Measurements from ENCODE around the gene CITED2. TPM values are rescaled to one million over a fixed set of nuclear protein-coding genes. Genes with fewer than 3 reads are reported as not detected.

CITED2 gene
- total and polyA plus RNA-seq, 2 experiments from 2014 or later: 26.6 to 76.9 TPM

DNA sequence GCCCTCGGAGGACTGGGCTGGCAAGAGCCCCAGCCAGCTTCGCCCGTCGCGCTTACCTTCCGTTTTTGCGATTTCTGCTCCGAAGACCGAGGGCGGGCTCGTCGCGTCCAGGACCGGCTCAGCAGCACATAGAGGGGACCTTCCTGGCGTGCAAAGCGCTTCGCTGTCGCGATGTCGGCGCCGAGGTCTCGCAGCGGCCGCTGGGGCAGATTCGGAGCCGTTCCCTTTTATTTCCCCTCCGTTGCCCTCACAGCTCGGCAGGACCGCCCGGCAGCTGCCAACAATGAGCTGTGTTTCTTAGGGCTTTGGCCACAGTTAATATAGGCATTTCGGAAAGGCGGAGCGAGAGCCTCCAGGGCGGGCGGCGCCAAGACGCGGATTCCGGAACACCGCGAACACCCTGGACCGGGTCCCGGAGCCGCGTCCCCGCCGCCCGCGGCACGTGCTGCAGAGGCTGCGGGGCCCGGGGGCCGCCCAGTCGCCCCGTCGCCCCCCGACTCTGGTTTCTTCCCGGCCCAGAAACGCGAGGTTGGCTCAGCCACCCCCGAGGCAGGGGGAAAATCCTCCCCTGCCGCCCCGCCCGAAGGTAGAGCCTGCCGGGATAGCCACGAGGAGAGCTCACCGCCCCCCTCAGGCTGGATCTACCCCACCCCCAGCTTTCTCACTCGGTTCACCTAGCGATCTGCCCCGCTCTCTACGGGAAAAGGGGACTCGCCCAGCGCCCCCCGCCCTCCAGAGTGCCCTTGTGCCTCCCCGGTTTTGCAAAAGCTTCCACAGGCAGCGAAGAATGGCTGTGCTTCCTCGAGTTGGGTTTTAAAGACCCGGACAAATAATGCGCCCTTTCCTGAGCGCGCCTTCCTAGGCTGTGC lies at the start of gene CITED2 (continued):
- peak; percentile 96; the same call in 1 of the 2 replicates for TF ChIP-seq ZNF114 (CRISPR knock-in tag; IDR thresholded peaks at IDR 0.05)

DNA sequence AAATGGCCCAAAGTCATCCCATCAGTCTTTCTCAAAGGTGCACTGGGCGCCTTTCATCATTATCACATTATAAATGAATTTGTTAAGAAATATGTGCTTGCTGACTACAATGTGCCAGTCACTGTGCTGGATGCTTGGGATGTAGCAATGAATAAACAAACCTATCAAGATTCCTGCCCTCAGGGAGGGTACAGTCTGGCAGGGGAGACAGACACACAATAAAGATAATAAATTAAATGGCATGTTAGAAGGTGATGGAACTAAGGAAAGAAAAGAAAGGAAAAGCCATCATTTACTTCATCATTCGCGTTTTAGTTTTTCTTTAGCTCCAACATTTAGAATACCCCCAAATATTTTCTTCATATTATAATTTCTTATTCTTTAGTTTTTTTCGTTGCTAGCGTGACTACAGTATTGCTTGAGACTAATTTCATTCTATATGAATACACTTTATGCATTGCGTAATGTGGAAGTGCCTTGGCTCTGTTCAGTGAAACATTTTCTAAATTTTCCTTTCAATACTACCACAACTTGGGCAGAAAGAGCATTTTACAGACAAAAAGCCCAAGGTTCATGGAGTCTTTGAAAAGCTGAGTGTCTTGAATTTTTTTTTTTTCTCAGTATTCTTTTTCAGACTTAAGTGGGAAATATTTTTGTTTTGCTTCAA lies 48.7 kb upstream of the CITED2 start:
- no peaks in the 10 kb centered on the region for H3K27me3 ChIP-seq (ENCODE audit: insufficient read depth)
- Mint-ChIP-seq H3K4me1 (peaks cover 10% of the 10 kb centered on the region; the same call in 2 of the 3 replicates), H3K27me3 (ENCODE audit: insufficient read depth, low read depth, poor library complexity) (no peaks in the 10 kb centered on the region), H3K36me3 (ENCODE audit: low read depth) (no peaks in the 10 kb centered on the region), H3K27ac (no peak overlapping the region), H3K9me3 (no peaks in the 10 kb centered on the region), H3K4me3 (no peak overlapping the region)
- TF ChIP-seq EZH2phosphoT487 (IDR thresholded peaks at IDR 0.05; ENCODE audit: unreplicated experiment): no peak
- TF ChIP-seq, protein P1, sequence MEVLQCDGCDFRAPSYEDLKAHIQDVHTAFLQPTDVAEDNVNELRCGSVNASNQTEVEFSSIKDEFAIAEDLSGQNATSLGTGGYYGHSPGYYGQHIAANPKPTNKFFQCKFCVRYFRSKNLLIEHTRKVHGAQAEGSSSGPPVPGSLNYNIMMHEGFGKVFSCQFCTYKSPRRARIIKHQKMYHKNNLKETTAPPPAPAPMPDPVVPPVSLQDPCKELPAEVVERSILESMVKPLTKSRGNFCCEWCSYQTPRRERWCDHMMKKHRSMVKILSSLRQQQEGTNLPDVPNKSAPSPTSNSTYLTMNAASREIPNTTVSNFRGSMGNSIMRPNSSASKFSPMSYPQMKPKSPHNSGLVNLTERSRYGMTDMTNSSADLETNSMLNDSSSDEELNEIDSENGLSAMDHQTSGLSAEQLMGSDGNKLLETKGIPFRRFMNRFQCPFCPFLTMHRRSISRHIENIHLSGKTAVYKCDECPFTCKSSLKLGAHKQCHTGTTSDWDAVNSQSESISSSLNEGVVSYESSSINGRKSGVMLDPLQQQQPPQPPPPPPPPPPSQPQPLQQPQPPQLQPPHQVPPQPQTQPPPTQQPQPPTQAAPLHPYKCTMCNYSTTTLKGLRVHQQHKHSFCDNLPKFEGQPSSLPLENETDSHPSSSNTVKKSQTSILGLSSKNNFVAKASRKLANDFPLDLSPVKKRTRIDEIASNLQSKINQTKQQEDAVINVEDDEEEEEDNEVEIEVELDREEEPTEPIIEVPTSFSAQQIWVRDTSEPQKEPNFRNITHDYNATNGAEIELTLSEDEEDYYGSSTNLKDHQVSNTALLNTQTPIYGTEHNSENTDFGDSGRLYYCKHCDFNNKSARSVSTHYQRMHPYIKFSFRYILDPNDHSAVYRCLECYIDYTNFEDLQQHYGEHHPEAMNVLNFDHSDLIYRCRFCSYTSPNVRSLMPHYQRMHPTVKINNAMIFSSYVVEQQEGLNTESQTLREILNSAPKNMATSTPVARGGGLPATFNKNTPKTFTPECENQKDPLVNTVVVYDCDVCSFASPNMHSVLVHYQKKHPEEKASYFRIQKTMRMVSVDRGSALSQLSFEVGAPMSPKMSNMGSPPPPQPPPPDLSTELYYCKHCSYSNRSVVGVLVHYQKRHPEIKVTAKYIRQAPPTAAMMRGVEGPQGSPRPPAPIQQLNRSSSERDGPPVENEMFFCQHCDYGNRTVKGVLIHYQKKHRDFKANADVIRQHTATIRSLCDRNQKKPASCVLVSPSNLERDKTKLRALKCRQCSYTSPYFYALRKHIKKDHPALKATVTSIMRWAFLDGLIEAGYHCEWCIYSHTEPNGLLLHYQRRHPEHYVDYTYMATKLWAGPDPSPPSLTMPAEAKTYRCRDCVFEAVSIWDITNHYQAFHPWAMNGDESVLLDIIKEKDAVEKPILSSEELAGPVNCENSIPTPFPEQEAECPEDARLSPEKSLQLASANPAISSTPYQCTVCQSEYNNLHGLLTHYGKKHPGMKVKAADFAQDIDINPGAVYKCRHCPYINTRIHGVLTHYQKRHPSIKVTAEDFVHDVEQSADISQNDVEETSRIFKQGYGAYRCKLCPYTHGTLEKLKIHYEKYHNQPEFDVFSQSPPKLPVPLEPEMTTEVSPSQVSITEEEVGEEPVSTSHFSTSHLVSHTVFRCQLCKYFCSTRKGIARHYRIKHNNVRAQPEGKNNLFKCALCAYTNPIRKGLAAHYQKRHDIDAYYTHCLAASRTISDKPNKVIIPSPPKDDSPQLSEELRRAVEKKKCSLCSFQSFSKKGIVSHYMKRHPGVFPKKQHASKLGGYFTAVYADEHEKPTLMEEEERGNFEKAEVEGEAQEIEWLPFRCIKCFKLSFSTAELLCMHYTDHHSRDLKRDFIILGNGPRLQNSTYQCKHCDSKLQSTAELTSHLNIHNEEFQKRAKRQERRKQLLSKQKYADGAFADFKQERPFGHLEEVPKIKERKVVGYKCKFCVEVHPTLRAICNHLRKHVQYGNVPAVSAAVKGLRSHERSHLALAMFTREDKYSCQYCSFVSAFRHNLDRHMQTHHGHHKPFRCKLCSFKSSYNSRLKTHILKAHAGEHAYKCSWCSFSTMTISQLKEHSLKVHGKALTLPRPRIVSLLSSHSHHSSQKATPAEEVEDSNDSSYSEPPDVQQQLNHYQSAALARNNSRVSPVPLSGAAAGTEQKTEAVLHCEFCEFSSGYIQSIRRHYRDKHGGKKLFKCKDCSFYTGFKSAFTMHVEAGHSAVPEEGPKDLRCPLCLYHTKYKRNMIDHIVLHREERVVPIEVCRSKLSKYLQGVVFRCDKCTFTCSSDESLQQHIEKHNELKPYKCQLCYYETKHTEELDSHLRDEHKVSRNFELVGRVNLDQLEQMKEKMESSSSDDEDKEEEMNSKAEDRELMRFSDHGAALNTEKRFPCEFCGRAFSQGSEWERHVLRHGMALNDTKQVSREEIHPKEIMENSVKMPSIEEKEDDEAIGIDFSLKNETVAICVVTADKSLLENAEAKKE (CRISPR knock-in tag; IDR thresholded peaks at IDR 0.05): no peak
- TF ChIP-seq POLR2AphosphoS5 (IDR thresholded peaks at IDR 0.05; ENCODE audit: low read depth): no peak
- TF ChIP-seq CREB1 (CRISPR knock-in tag; IDR thresholded peaks at IDR 0.05; ENCODE audit: low read depth): no peak
- TF ChIP-seq, protein P2, sequence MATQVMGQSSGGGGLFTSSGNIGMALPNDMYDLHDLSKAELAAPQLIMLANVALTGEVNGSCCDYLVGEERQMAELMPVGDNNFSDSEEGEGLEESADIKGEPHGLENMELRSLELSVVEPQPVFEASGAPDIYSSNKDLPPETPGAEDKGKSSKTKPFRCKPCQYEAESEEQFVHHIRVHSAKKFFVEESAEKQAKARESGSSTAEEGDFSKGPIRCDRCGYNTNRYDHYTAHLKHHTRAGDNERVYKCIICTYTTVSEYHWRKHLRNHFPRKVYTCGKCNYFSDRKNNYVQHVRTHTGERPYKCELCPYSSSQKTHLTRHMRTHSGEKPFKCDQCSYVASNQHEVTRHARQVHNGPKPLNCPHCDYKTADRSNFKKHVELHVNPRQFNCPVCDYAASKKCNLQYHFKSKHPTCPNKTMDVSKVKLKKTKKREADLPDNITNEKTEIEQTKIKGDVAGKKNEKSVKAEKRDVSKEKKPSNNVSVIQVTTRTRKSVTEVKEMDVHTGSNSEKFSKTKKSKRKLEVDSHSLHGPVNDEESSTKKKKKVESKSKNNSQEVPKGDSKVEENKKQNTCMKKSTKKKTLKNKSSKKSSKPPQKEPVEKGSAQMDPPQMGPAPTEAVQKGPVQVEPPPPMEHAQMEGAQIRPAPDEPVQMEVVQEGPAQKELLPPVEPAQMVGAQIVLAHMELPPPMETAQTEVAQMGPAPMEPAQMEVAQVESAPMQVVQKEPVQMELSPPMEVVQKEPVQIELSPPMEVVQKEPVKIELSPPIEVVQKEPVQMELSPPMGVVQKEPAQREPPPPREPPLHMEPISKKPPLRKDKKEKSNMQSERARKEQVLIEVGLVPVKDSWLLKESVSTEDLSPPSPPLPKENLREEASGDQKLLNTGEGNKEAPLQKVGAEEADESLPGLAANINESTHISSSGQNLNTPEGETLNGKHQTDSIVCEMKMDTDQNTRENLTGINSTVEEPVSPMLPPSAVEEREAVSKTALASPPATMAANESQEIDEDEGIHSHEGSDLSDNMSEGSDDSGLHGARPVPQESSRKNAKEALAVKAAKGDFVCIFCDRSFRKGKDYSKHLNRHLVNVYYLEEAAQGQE (IDR thresholded peaks at IDR 0.05; ENCODE audit: unreplicated experiment): no peak
- TF ChIP-seq, protein P3, sequence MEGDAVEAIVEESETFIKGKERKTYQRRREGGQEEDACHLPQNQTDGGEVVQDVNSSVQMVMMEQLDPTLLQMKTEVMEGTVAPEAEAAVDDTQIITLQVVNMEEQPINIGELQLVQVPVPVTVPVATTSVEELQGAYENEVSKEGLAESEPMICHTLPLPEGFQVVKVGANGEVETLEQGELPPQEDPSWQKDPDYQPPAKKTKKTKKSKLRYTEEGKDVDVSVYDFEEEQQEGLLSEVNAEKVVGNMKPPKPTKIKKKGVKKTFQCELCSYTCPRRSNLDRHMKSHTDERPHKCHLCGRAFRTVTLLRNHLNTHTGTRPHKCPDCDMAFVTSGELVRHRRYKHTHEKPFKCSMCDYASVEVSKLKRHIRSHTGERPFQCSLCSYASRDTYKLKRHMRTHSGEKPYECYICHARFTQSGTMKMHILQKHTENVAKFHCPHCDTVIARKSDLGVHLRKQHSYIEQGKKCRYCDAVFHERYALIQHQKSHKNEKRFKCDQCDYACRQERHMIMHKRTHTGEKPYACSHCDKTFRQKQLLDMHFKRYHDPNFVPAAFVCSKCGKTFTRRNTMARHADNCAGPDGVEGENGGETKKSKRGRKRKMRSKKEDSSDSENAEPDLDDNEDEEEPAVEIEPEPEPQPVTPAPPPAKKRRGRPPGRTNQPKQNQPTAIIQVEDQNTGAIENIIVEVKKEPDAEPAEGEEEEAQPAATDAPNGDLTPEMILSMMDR (conservative IDR thresholded peaks at IDR 0.05; ENCODE audit: low read depth in 2 of 2): no peak
- TF ChIP-seq ZNF331 (CRISPR knock-in tag; IDR thresholded peaks at IDR 0.05; ENCODE audit: low read depth): no peak
- no peak for TF ChIP-seq STAT1 (IDR thresholded peaks at IDR 0.05; ENCODE audit: unreplicated experiment)
- TF ChIP-seq EZH2 (IDR thresholded peaks at IDR 0.05; ENCODE audit: low read depth, unreplicated experiment): no peak
- no peak for TF ChIP-seq ZNF114 (CRISPR knock-in tag; IDR thresholded peaks at IDR 0.05)
- no peaks in the 10 kb centered on the region for H3K36me3 ChIP-seq (ENCODE audit: insufficient read depth)
- no peak overlapping the region for H3K27ac ChIP-seq (ENCODE audit: low read depth)
- no peaks in the 10 kb centered on the region for H3K79me2 ChIP-seq (replicated peaks; ENCODE audit: insufficient read depth)
- H3K4me2 ChIP-seq: no peak overlapping the region
- H3F3A ChIP-seq (replicated peaks; ENCODE audit: low read depth): no peaks in the 10 kb centered on the region
- H4K20me1 ChIP-seq (replicated peaks; ENCODE audit: insufficient read depth): no peaks in the 10 kb centered on the region
- no peaks in the 10 kb centered on the region; the same call in 1 of the 2 replicates for H3K9me2 ChIP-seq (ENCODE audit: insufficient read depth)
- peaks cover 11% of the 10 kb centered on the region for H3K4me1 ChIP-seq (ENCODE audit: insufficient read depth)
- no peak overlapping the region for H3K4me3 ChIP-seq
- no peak overlapping the region for H2AFZ ChIP-seq
- no peak for DNase-seq (ENCODE audit: low spot score)
- no peak for ATAC-seq
